HT1080 (cell line): ENCODE results near the gene DHX36. TPM values are rescaled to one million over a fixed set of nuclear protein-coding genes. Genes with fewer than 3 reads are reported as not detected.

Experiments used
- DNase-seq: peaks from one replicate; pipeline ENCODE4 v3.0.0-alpha.2; 2015; ENCODE audit warnings: low read depth
- polyA plus RNA-seq, 2 experiments: library from polyadenylated mRNA; depleted of rRNA; stranded (reverse); fragments of >200 nt; gene quantifications; 2 replicates each; pipeline ENCODE4 v1.2.3, GENCODE V29; 2015
- total RNA-seq: library from RNA; depleted of rRNA; stranded (reverse); fragments of >200 nt; shearing (Covaris generic); gene quantifications from 2 replicates; pipeline ENCODE4 v1.2.3, GENCODE V29; 2014; rRNA removed

DHX36 gene, protein sequence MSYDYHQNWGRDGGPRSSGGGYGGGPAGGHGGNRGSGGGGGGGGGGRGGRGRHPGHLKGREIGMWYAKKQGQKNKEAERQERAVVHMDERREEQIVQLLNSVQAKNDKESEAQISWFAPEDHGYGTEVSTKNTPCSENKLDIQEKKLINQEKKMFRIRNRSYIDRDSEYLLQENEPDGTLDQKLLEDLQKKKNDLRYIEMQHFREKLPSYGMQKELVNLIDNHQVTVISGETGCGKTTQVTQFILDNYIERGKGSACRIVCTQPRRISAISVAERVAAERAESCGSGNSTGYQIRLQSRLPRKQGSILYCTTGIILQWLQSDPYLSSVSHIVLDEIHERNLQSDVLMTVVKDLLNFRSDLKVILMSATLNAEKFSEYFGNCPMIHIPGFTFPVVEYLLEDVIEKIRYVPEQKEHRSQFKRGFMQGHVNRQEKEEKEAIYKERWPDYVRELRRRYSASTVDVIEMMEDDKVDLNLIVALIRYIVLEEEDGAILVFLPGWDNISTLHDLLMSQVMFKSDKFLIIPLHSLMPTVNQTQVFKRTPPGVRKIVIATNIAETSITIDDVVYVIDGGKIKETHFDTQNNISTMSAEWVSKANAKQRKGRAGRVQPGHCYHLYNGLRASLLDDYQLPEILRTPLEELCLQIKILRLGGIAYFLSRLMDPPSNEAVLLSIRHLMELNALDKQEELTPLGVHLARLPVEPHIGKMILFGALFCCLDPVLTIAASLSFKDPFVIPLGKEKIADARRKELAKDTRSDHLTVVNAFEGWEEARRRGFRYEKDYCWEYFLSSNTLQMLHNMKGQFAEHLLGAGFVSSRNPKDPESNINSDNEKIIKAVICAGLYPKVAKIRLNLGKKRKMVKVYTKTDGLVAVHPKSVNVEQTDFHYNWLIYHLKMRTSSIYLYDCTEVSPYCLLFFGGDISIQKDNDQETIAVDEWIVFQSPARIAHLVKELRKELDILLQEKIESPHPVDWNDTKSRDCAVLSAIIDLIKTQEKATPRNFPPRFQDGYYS
- total RNA-seq = 49.9 and 73.9 TPM in 2 replicates
- 83.1 and 99.2 TPM in 2 replicates for polyA plus RNA-seq (2015; cell fraction: cytosol; rRNA removed)
- polyA plus RNA-seq (2015; cell fraction: nucleus; rRNA removed) = 209 and 211 TPM in 2 replicates

DNA sequence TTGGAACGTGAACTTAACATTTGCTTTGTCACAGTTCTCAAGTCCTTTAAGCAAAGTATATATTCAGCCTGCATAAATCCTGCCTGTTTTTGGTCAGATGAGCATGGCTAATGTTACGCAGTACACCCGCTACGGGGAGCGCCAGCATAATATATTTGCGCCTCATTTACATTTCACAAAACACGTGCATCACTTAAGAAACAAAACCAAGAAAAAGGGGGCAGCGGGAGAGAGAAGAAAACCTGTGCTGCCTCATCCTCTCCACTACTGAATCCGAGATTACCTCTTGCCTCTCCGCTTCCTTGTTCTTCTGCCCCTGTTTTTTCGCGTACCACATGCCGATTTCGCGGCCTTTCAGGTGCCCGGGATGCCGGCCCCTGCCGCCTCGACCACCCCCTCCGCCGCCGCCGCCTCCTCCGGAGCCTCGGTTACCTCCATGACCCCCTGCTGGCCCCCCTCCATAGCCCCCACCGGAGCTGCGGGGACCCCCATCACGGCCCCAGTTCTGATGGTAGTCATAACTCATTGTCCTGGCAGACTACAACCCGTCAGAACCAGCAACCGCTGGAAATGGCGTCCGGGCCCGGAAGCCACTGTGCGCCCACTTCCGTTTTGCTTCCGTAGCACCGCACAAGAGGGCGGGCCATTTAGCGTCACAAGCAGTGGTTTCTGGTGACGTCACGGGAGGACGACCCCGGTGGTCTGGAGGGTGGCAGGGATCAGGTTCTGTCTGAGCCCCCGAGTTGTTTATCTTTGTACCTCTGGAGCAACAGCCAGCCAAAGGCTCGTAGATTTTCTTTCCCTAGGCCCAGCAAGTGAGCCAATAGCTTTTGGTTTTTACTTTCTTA is at the start of gene DHX36:
Gene DHX36 (minus strand): TSS at position 597 of the 848 bp plus-strand sequence. CDS start 71 bp downstream, at position 526.
- peak; percentile 87 for DNase-seq

DNA sequence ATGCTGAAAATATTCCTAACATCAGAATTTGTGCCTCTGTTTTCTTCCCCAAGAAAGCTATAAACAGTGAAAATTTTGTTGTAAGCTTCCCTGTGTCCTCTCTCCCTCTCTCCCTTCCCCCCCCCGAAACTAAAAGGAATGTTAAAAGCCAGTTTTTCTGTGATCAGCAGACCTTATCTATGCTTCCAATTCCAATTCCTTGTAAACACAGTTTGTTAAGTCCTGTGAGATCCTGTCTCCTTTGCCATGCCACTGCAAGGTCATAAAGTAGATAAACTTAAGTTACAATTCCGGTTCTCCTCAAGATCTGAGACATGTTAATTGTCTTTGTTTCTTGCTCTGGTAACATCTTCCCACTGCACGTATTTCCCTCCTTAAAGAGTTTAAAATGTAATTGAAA is 42.9 kb upstream of the DHX36 start:
- DNase-seq = no peak

DNA sequence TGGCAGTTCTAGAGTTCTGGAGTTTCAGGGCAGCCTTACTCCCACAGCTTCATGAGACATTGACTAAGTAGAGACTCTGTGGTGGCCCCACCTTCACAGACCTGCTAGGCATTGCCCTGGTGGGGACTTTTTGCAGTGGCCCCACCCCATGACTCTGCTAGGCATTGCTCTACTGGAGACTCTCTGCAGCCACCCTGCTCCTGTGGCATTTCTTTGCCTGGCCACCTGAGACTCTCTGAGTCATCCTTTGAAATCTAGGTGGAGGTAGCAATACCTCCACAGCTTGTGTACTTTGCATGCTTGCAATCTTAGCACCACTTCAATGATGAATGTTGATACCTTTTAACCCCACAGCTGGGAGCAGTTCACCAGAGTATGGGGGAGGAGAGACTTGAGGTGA is 40.6 kb upstream of the DHX36 start:
- no peak for DNase-seq

DNA sequence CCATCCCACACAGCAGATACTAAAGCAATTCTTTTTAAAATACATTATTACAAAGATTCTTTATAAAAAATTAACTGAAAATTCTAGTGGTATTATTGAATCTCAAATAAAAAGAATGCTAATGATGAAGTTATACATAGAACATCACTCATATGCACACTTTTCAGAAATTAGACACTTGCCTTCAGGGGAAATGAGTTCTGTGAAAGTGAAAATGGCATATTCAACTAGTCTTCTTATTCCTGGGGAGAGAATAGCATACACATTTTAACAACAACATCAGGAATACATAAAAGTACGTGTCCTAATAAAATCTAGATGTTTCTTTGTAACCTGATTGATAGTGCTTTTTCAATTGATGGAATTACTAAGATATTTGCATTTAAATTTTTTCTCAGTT is 36.8 kb upstream of the DHX36 start:
- DNase-seq = no peak

DNA sequence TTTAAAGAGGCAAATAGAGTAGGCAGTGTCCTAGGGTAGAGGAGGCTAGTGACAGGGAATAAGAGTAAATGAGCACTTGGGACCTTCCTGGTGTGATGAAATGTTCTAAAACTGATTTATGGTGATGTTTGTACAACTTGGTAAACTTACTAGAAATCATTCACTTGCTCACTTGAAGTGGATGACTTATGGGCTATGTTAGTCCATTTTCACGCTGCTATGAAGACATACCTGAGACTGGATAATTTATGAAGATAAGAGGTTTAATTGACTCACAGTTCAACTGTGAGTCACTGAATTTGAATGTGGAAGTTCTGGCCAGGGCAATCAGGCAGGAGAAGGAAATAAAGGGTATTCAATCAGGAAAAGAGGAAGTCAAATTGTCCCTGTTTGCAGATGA is 31.7 kb upstream of the DHX36 start:
- DNase-seq = peak; percentile 18

DNA sequence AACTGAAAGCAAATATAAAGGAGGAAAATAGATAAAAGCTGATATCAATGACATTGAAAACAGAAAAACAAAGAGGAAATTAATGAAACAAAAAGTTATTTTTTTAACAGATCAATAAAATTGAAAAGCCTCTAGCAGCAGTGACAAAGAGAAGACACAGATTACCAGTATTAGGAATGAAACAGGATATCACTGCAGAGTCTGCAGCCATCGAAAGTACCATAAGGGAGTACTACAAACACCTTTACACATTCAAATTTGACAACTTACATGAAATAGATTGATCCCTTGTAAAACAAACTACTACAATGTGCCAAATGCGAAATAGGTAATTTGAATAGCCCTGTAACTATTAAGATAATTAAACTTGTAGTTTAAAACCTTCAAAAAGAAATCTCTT is 24.9 kb upstream of the DHX36 start:
- no peak for DNase-seq

DNA sequence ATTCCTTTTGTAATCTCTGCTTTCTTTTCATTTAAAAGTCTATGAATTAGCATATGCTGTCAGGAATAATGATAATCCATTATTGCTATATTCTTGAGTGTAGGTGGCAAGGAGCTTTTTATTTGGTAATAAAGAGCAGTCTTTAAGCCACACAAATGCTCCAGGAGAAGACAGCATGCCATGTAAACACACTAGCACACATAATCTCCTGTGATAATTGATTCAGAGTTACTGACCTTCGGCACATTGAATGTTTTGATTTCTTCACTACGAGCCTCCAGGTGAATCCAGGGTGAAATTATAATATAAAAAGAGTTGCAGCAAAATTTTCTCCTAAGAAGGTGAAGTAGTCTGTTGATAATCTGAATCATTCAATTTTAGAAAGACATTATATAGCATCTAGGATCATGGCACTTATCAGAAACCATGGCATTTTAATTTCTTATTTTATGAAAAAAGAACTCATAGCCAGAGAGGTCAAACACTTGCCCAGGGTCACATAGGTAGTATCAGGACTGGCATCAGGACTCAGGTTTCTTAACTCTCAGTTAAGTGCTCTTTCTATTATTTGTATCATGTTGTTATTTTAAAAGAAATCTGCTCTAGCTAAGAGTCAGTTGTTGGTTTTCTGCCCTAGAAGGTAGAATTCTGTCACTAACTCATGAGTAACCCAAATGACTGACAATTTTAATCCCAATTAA is 21.3 kb upstream of the DHX36 start:
- DNase-seq = no peak

DNA sequence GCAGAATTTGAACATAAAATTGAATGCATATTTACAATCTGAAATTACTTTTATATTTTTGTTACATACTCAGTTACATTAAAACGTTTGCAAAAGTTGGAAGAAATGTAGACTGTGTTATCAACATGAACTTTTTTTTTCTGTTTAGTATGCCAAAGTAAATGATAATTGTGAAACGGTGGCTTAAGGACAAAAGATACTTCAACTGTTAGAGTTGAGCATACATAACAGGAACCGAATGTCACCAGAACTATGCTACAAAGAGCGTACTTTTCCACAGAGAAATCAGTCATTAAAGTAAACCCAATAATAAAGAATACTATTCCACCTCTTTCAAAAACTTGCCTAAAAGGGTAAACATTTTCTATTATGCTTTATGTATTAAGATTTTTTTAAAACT is 14.3 kb upstream of the DHX36 start:
- no peak for DNase-seq

DNA sequence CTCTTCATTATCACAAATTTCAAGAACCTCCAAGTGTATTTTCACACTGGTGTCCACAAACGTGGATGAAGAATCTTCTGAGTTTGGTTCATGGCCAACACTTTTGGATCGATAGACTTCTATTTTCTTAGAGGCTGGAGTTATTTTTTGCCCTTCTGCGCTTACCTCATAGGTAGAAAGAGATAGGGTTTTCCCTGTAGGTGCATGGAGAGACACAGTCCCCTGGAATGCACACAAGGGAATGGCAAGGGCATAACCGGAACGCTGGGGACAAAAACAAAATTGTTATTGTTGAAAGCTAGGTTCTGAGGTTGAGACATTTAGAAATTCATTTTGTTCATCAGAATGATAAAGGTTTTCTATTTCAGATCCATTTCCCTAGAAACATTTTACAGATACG is 13.7 kb upstream of the DHX36 start:
- no peak for DNase-seq

DNA sequence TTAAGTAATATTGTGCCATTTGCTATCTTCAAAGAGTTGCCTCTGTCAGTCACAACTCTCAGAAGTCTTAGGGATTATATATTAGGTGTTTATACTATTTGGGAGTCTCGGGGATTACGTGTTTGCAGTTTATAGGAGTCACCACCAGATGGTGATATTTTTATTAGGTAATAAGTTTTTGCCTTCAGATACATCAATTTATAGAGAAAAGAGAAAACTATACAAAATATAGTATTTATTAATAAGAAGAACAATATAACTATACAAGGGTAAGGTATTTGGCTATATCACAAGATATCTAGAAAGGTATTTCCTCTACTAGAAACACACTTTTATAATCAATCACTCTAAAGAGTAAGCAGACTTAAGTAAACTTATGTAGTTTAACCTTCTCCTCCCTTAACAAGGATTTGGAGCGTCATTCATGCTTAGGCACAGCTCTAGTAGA is 10.7 kb upstream of the DHX36 start:
- DNase-seq = peak; percentile 62

DNA sequence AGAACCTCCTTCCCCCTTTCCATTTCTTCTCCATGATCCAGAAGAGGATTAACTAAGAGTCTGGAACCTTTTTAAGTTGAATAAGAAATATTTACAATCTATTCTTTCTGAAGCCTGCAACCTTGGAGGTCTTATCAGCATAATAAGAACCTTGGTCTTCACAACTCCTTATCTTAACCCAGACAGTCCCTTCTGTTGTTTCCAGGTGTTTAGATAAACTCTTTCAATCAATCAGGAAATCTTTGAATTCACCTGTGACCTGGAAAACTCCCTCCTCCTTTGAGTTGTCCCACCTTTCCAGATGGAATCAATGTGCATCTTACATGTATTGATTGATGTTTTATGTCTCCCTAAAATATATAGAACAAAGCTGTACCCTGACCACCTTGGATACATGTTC is 3.6 kb upstream of the DHX36 start:
- DNase-seq = no peak

DNA sequence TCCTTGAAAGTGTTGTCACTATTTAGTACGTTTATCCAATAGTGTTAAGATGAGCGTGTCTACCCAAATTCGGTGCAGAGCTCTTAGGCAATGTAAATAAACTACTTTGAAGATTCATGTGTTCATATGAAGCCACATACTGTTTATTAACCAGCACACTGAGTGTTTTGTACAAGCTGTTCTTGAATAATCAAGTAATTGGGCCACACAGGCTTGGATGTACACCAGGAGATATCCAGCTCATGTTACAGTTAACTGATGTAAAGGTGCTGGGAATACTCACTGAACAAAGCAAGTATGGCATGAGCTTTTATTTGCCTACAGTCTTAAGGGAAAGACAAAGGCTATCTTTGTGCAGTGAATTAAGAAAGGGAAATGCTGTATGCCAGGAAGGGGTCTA is 632 bp upstream of the DHX36 start:
- DNase-seq = no peak

DNA sequence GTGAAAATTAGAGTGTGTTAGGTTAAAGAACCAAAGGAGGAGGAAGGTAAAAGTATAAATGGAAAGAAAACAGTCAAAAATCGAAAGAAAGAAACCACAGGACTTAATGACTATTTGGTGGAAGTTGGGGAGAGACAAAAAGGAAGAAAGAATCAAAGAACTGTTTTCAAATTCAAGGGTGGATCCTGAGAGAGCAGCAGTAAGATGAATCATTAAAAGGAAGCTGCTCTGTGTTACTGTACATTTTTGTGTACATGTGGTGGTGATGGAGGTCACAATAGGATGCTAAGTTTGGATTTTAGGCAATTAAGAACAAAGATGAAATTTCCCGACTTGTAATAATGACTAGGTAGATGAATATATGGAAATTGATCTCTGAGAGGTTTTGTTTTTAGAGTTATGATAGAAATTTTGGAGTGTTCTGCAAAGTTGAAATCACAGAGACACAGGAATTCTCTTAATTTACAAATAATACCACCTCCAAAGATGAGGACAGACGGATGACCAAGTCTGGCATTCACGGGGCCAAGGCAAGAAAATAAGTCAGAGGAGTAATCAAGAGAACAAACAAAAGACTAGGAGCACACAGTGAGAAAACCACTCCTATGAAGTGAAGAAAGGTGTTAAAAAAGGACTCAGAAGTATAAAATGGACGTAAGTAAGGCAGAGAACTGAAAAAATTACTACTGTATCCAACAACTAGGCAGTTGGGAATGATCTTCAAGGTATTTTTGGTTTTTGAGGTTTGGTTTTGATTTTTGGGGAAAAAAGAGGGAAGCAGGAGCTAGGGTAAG is 7.1 kb downstream of the DHX36 start:
- DNase-seq = peak; percentile 42

DNA sequence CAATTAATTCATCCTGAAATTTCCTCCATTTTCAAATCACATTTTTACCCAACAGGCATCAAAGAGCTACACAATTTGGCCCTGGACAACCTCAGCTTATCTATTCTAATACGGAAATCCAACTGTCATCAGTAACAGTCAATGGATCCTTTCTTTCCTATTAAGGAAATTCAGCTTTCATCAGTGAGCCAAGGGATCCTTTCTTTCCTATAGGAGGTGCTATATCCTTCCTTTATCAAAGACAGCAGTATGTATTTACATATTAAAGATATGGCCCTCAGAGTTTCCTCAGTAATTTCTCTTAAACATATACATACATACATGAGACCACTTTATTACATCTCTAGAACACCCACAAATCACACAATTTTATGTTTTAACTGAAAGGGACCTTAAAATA is 10.1 kb downstream of the DHX36 start:
- no peak for DNase-seq

DNA sequence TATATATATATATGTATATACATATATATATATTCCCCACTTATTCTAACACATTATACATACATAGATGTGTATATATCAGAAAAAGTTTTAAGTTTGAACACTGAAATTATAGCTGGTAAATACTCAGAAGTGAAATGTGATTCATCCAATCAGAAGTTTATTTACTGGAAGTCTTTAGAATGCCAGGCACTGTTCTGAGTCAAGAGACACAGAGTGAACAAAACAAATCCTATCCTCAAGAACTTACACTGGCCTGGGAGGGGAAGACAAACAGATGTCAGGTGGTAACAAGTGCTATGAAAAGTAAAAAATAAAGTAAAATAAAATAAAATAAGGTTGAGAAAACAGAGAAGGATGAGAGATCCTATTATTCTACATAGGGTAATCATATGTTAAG is 13.4 kb downstream of the DHX36 start:
- DNase-seq = no peak

DNA sequence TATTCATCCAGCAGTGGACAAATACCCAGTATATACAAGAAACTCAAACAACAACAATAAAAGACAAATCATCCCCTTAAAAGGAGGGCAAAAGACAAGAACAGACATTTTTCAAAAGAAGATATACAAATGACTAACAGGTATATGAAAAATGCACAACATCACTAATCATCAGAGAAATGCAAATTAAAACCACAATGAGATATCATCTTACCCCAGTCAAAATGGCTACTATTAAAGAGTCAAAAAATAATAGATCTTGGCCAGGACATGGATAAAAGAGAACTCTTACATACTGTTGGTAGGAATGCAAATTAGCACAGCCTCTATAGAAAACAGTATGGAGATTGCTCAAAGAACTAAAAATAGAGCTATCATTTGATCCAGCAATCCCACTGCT is 16.9 kb downstream of the DHX36 start:
- DNase-seq = no peak

DNA sequence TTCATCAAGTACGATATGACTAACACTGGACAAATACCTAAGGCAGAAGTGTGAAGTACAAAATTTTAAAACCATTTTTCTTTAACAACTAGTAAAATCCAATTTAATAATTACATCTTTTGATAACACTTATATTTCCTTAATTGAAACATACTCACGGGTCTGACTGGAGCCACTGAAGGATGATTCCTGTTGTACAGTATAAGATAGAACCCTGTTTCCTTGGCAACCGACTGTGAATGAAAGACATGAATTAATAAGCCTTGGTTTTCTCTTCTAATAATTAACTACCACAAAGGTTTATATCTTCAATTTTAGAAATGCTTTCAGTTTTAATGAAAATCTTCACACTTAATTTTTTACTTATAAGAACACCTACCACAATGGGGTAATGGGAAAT is 19.4 kb downstream of the DHX36 start:
- no peak for DNase-seq

DNA sequence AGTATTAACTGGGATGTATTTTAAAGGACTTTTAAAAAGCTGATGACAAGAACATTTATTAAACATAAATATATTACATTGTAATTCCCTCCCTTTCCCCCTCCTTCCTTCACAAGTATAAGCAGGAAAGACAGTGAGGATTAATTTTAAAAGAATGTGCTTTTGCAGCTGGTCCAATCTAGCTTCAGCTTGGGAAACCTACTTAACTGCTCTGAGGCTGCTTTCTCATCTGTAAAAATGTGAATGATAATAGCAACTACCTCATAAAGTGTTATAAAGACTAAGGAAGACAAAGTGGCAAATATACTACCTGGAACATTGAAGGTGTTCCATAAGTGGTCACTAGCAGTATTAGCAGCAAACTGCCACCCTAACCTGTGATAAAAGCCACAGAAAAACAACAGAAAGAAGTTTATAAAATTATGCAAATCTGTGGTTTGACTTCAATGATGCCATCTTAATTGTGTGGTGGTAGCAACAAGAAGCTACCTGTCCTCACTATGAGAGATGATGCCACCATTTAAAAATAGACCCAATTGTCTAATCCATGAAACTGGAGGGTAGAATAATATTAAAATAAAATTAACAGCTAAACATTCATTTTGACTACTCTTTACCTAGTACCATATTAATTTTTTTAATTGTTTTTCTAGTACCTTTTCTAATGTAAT is 20.0 kb downstream of the DHX36 start:
- no peak for DNase-seq

DNA sequence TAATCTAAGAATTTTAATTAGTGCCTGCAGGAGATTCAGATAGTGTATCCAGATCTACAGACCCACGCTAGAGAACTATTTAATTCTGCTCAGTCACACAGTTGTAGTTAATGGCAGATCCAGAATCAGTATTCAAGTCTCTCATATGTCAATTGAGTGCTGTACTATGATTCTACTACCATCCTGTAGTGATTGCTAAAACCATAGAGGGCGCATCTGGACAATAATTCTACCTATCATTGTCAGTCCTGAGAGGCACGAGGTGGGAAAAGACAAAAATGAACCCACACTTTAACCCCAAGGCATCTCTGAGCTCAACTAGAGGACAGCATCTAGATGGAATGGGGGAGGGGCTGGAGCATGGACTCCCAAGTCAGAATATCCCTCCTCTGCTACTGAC is 22.7 kb downstream of the DHX36 start:
- DNase-seq = no peak
